CD4-positive, alpha-beta T cell (primary cell): ENCODE data around the gene EIF3I. TPM values are rescaled to one million over a fixed set of nuclear protein-coding genes. Genes with fewer than 3 reads are reported as not detected.

Experiments used
- ATAC-seq: fragments of 200-7000 bp; cut with Tn5 transposase; one replicate; pipeline ENCODE4 v1.10.0; 2022; ENCODE audit warnings: mild to moderate bottlenecking; ENCODE audit not compliant: poor library complexity
- CTCF ChIA-PET: fragments of 350-600 bp; sonication (Branson Sonifier 250); formaldehyde crosslinking; loops from one replicate; lab custom pipeline; 2021; ENCODE audit warnings: antibody characterized with exemption, inconsistent platforms; lab: Charles Lee
- POLR2A ChIA-PET: fragments of 350-600 bp; sonication (Branson Sonifier 250); formaldehyde crosslinking; loops from one replicate; lab custom pipeline; 2021; ENCODE audit warnings: antibody characterized with exemption, inconsistent platforms; lab: Charles Lee
- DNase-seq, 14 experiments: peaks; one replicate each; pipeline ENCODE4 v3.0.0-alpha.2; 2013 to 2020; ENCODE audit warnings: mixed read lengths in 2 of 14
- H3K27ac ChIP-seq, 2 donors: one replicate each; pipeline versions ENCODE4 v1.5.1 to v1.7.0; 2013; ENCODE audit warnings: low read length in 2 of 2, low read depth in 1 of 2, mild to moderate bottlenecking in 1 of 2
- H3K27me3 ChIP-seq, 2 experiments: 1 replicate in 1 of 2; 2 replicates in 1 of 2; pipeline versions ENCODE4 v1.6.1 to v1.7.0; 2013; ENCODE audit warnings: low read length in 2 of 2, control low read depth in 1 of 2, mild to moderate bottlenecking in 1 of 2, moderate library complexity in 1 of 2; ENCODE audit not compliant: insufficient read depth in 2 of 2, control insufficient read depth in 1 of 2
- H3K36me3 ChIP-seq: one replicate; pipeline ENCODE4 v1.6.1; 2013; ENCODE audit warnings: low read length, control low read depth; ENCODE audit not compliant: insufficient read depth
- H3K4me1 ChIP-seq: one replicate; pipeline ENCODE4 v1.6.1; 2013; ENCODE audit warnings: low read length, control low read depth; ENCODE audit not compliant: insufficient read depth
- H3K4me3 ChIP-seq: one replicate; pipeline ENCODE4 v1.5.1; 2013; ENCODE audit warnings: mild to moderate bottlenecking, low read length, moderate library complexity
- H3K9me3 ChIP-seq, 2 experiments: 1 replicate in 1 of 2; 2 replicates in 1 of 2; pipeline versions ENCODE4 v1.6.1 to v1.7.0; 2013; ENCODE audit warnings: low read length in 2 of 2, mild to moderate bottlenecking in 2 of 2, control low read depth in 1 of 2, moderate library complexity in 1 of 2; ENCODE audit not compliant: control insufficient read depth in 1 of 2, insufficient read depth in 1 of 2
- H3K27ac Mint-ChIP-seq: one replicate; pipeline ENCODE4 v1.8.0; 2020; ENCODE audit warnings: mixed read lengths
- H3K27me3 Mint-ChIP-seq: one replicate; pipeline ENCODE4 v1.8.0; 2021; ENCODE audit warnings: mixed read lengths
- H3K36me3 Mint-ChIP-seq: one replicate; pipeline ENCODE4 v1.8.0; 2021; ENCODE audit warnings: low read depth, mixed read lengths
- H3K4me1 Mint-ChIP-seq: one replicate; pipeline ENCODE4 v1.8.0; 2021; ENCODE audit warnings: low read depth, mixed read lengths
- H3K4me3 Mint-ChIP-seq: one replicate; pipeline ENCODE4 v1.8.0; 2020; ENCODE audit warnings: mild to moderate bottlenecking, mixed read lengths
- H3K9me3 Mint-ChIP-seq: one replicate; pipeline ENCODE4 v1.8.0; 2020; ENCODE audit warnings: mixed read lengths
- intact Hi-C, 2 experiments: fragments of 100-400 bp; cut with DNase I in 1 of 2; cut with micrococcal nuclease in 1 of 2; formaldehyde crosslinking; loops; one replicate each; pipeline versions ENCODE4 v1.15.1 to v1.9.0; 2023 to 2025; cut with DNase I, micrococcal nuclease
- total RNA-seq, 174 experiments: library from RNA in 2 of 174; stranded (reverse) in 2 of 174; gene quantifications; one replicate each; pipeline ENCODE4 v1.2.3 and lab custom pipeline; 2021 to 2026
- TF ChIP-seq, protein P1 (sequence below): fragments of 200-600 bp; IDR thresholded peaks from one replicate; pipeline ENCODE4 v1.8.0; 2022; ENCODE audit warnings: antibody characterized with exemption, mild to moderate bottlenecking

Gene EIF3I
- total RNA-seq, 2 experiments from 2014 or later: 103 to 110 TPM

- intact Hi-C loops: no loop called here
- Histone ChIP-seq H3K9me3 (no peaks in the 10 kb centered on the region), H3K27me3 (no peaks in the 10 kb centered on the region), H3K27ac (peak overlapping the region; percentile 87 to 94), H3K4me1 (peaks cover 65% of the 10 kb centered on the region), H3K36me3 (no peaks in the 10 kb centered on the region), H3K4me3 (peak overlapping the region; percentile 41)
- Mint-ChIP-seq H3K27me3 (no peaks in the 10 kb centered on the region), H3K36me3 (peaks cover 24% of the 10 kb centered on the region), H3K4me1 (peaks cover 58% of the 10 kb centered on the region), H3K4me3 (peak overlapping the region; percentile 86), H3K27ac (peak overlapping the region; percentile 99), H3K9me3 (no peaks in the 10 kb centered on the region)
- peak; percentile 56 to 86 (median 66) for DNase-seq
- ChIA-PET CTCF (interaction anchor here (0.6 to 4.5 kb wide), 32 partner anchors 8 to 175 kb away, joined by 3 to 48 read pairs (median 4); partner anchors contain the start of genes HDAC1, IQCC, KPNA6 and MARCKSL1), POLR2A (interaction anchor here (0.8 to 21.2 kb wide), 17 partner anchors 8 to 146 kb away, joined by 3 to 543 read pairs (median 11); partner anchors contain the start of genes BSDC1, CCDC28B, HDAC1 and IQCC)
- no peak for ATAC-seq
- TF ChIP-seq, protein P1, sequence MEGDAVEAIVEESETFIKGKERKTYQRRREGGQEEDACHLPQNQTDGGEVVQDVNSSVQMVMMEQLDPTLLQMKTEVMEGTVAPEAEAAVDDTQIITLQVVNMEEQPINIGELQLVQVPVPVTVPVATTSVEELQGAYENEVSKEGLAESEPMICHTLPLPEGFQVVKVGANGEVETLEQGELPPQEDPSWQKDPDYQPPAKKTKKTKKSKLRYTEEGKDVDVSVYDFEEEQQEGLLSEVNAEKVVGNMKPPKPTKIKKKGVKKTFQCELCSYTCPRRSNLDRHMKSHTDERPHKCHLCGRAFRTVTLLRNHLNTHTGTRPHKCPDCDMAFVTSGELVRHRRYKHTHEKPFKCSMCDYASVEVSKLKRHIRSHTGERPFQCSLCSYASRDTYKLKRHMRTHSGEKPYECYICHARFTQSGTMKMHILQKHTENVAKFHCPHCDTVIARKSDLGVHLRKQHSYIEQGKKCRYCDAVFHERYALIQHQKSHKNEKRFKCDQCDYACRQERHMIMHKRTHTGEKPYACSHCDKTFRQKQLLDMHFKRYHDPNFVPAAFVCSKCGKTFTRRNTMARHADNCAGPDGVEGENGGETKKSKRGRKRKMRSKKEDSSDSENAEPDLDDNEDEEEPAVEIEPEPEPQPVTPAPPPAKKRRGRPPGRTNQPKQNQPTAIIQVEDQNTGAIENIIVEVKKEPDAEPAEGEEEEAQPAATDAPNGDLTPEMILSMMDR: peak; percentile 92
These were observed 26.0 kb downstream of the EIF3I start for GRCh38 chr1:32247983-32248889.

GRCh38 chr1:32249831-32250525, 27.8 kb downstream of the EIF3I start:
- ATAC-seq (peak; percentile 77), DNase-seq (peak; percentile 65 to 95 (median 79))
- Histone ChIP-seq H3K27ac (peak overlapping the region; percentile 79 to 94), H3K9me3 (no peaks in the 10 kb centered on the region), H3K4me3 (peak overlapping the region; percentile 71), H3K36me3 (no peaks in the 10 kb centered on the region), H3K27me3 (no peaks in the 10 kb centered on the region), H3K4me1 (peaks cover 82% of the 10 kb centered on the region)
- Mint-ChIP-seq H3K27me3 (no peaks in the 10 kb centered on the region), H3K36me3 (peaks cover 35% of the 10 kb centered on the region), H3K9me3 (no peaks in the 10 kb centered on the region), H3K4me1 (peaks cover 71% of the 10 kb centered on the region), H3K4me3 (peak overlapping the region; percentile 98), H3K27ac (peak overlapping the region; percentile 99)
- intact Hi-C loops: loop anchor here (1.0 to 5.0 kb wide), 8 partner anchors 10 to 122 kb away; partner anchors contain the start of genes CCDC28B (in 1 of the 2), EIF3I (in 1 of the 2) and TMEM234 (in 1 of the 2)
- CTCF ChIA-PET: interaction anchor here (0.6 to 4.5 kb wide), 7 partner anchors 10 to 86 kb away, joined by 3 to 48 read pairs (median 4); partner anchors contain the start of gene MARCKSL1
- POLR2A ChIA-PET: interaction anchor here (0.8 to 21.2 kb wide), 24 partner anchors 10 to 605 kb away, joined by 3 to 543 read pairs (median 12); partner anchors contain the start of genes BSDC1, CCDC28B, EIF3I and HDAC1
- TF ChIP-seq, protein P1: no peak
